ENCODE measurements around the gene SPRTN.
"Not testable (repeated sequence)": the region's sequence is repeated elsewhere in the genome, so short reads cannot be mapped to it uniquely, and the experiment has no call there.

The SPRTN gene

GRCh38 chr1:231337472-231338269 lies 422 bp upstream of the SPRTN start, which contains the start of gene EXOC8:
Gene EXOC8, minus strand, starts transcription at chr1:231337852. Its CDS starts 107 bp downstream, at chr1:231337745.
- TF ChIP-seq CTCF (IDR thresholded peaks at IDR 0.05; ENCODE audit: low read depth, low read length, missing control alignments), result peak; percentile 21
- DNase-seq, result peak; percentile 91
- in situ Hi-C loops (cut with HindIII; ENCODE audit: low pct_ligation_motif_present, low sequenced_read_pairs), result no loop called here
- Histone ChIP-seq H3K27me3 (replicated peaks) (no peaks in the 10 kb centered on the region), H3K4me3 (ENCODE audit: low read depth, low read length) (peak within 1 kb of the TSS; percentile 85), H3K36me3 (replicated peaks) (no peaks in the 10 kb centered on the region), H3K27ac (peak within 1 kb of the TSS; percentile 98)

GRCh38 chr1:231340328-231341013 lies 2.4 kb downstream of the SPRTN start:
- in situ Hi-C loops (cut with HindIII; ENCODE audit: low pct_ligation_motif_present, low sequenced_read_pairs), result no loop called here
- DNase-seq, result no peak
- H3K27me3 ChIP-seq (replicated peaks), result no peaks in the 10 kb centered on the region
- H3K36me3 ChIP-seq (replicated peaks), result no peaks in the 10 kb centered on the region
- no peak overlapping the region for H3K27ac ChIP-seq
- H3K4me3 ChIP-seq (ENCODE audit: low read depth, low read length), result no peak overlapping the region
- no peak for TF ChIP-seq CTCF (IDR thresholded peaks at IDR 0.05; ENCODE audit: low read depth, low read length, missing control alignments)

- no peak overlapping the region for H3K4me3 ChIP-seq (ENCODE audit: low read depth, low read length)
- in situ Hi-C loops (cut with HindIII; ENCODE audit: low pct_ligation_motif_present, low sequenced_read_pairs), result no loop called here
- no peak overlapping the region for H3K27ac ChIP-seq
- H3K36me3 ChIP-seq (replicated peaks), result peaks cover 35% of the 10 kb centered on the region
- no peaks in the 10 kb centered on the region for H3K27me3 ChIP-seq (replicated peaks)
- DNase-seq, result no peak
- TF ChIP-seq CTCF (IDR thresholded peaks at IDR 0.05; ENCODE audit: low read depth, low read length, missing control alignments), result no peak
These were observed 9.9 kb downstream of the SPRTN start for GRCh38 chr1:231347961-231348360.

GRCh38 chr1:231348442-231348841 lies 10.3 kb downstream of the SPRTN start:
- H3K36me3 ChIP-seq (replicated peaks), result peaks cover 38% of the 10 kb centered on the region
- in situ Hi-C loops (cut with HindIII; ENCODE audit: low pct_ligation_motif_present, low sequenced_read_pairs), result no loop called here
- no peaks in the 10 kb centered on the region for H3K27me3 ChIP-seq (replicated peaks)
- no peak for TF ChIP-seq CTCF (IDR thresholded peaks at IDR 0.05; ENCODE audit: low read depth, low read length, missing control alignments)
- no peak overlapping the region for H3K4me3 ChIP-seq (ENCODE audit: low read depth, low read length)
- DNase-seq, result no peak
- H3K27ac ChIP-seq, result no peak overlapping the region

- DNase-seq; in situ Hi-C loops (cut with HindIII; ENCODE audit: low pct_ligation_motif_present, low sequenced_read_pairs); H3K4me3 ChIP-seq (ENCODE audit: low read depth, low read length); H3K27ac ChIP-seq; H3K27me3 ChIP-seq (replicated peaks): not testable (repeated sequence)
- H3K36me3 ChIP-seq (replicated peaks), result peaks cover 38% of the 10 kb centered on the region
These were observed 10.8 kb downstream of the SPRTN start for GRCh38 chr1:231348856-231349255.

GRCh38 chr1:231351816-231352215 lies 13.7 kb downstream of the SPRTN start:
- Histone ChIP-seq H3K27ac (no peak overlapping the region), H3K36me3 (replicated peaks) (peaks cover 38% of the 10 kb centered on the region), H3K27me3 (replicated peaks) (no peaks in the 10 kb centered on the region), H3K4me3 (ENCODE audit: low read depth, low read length) (no peak overlapping the region)
- no peak for DNase-seq
- in situ Hi-C loops (cut with HindIII; ENCODE audit: low pct_ligation_motif_present, low sequenced_read_pairs), result no loop called here
- no peak for TF ChIP-seq CTCF (IDR thresholded peaks at IDR 0.05; ENCODE audit: low read depth, low read length, missing control alignments)
